Ramos (cell line): ENCODE measurements around the gene RNF144A.
"Not testable (repeated sequence)": the region's sequence is repeated elsewhere in the genome, so short reads cannot be mapped to it uniquely, and the experiment has no call there.

Experiments
- in situ Hi-C: fragments of 300-500 bp; cut with MboI; formaldehyde crosslinking; loops from one replicate; pipeline ENCODE4 v1.14.3; 2022; ENCODE audit warnings: low sequenced_read_pairs; ENCODE audit not compliant: unreplicated experiment

RNF144A gene

GRCh38 chr2:6917071-6917760 lies at the start of gene RNF144A:
RNF144A (plus strand) TSS chr2:6917412; CDS start chr2:6996927, 79,515 bp downstream.
- in situ Hi-C loops = no loop called here

GRCh38 chr2:6872394-6872793 lies 44.8 kb upstream of the RNF144A start:
- in situ Hi-C loops = no loop called here

GRCh38 chr2:6874032-6874431 lies 43.2 kb upstream of the RNF144A start:
- in situ Hi-C loops = no loop called here

- in situ Hi-C loops = no loop called here
Measured at GRCh38 chr2:6876309-6876708, 40.9 kb upstream of the RNF144A start.

- in situ Hi-C loops = no loop called here
Measured at GRCh38 chr2:6877402-6878304, 39.6 kb upstream of the RNF144A start, which contains the start of gene RSAD2. RSAD2 (plus strand) TSS chr2:6877777; CDS start chr2:6877801, 24 bp downstream.

- in situ Hi-C loops = no loop called here
Measured at GRCh38 chr2:6878549-6878948, 38.7 kb upstream of the RNF144A start.

GRCh38 chr2:6879011-6879410 lies 38.2 kb upstream of the RNF144A start:
- in situ Hi-C loops = no loop called here

GRCh38 chr2:6880200-6880733 lies 36.9 kb upstream of the RNF144A start:
- in situ Hi-C loops = no loop called here

- in situ Hi-C loops = no loop called here
Measured at GRCh38 chr2:6881046-6881445, 36.2 kb upstream of the RNF144A start.

- in situ Hi-C loops = no loop called here
Measured at GRCh38 chr2:6881516-6881915, 35.7 kb upstream of the RNF144A start.

- in situ Hi-C loops = no loop called here
Measured at GRCh38 chr2:6883448-6884122, 33.6 kb upstream of the RNF144A start.

- in situ Hi-C loops = no loop called here
Measured at GRCh38 chr2:6885551-6885950, 31.7 kb upstream of the RNF144A start.

- in situ Hi-C loops = no loop called here
Measured at GRCh38 chr2:6885968-6886367, 31.2 kb upstream of the RNF144A start.

GRCh38 chr2:6887751-6888192 lies 29.4 kb upstream of the RNF144A start:
- in situ Hi-C loops = no loop called here

- in situ Hi-C loops = no loop called here
Measured at GRCh38 chr2:6888724-6889123, 28.5 kb upstream of the RNF144A start.

GRCh38 chr2:6893876-6894482 lies 23.2 kb upstream of the RNF144A start:
- in situ Hi-C loops = no loop called here

GRCh38 chr2:6896930-6897759 lies 20.1 kb upstream of the RNF144A start:
- in situ Hi-C loops = no loop called here

GRCh38 chr2:6902581-6902980 lies 14.6 kb upstream of the RNF144A start:
- in situ Hi-C loops = not testable (repeated sequence)

- in situ Hi-C loops = no loop called here
Measured at GRCh38 chr2:6905668-6906067, 11.5 kb upstream of the RNF144A start.
